T-helper 1 cell treated with Interleukin-12 subunit alpha and Interleukin-12 subunit beta and Interleukin-4 antibody, amounts not matched to agents 30 ng/mL and 1 ng/mL, for 36 hours (primary cell): ENCODE data around the gene RFNG. TPM values are rescaled to one million over a fixed set of nuclear protein-coding genes. Genes with fewer than 3 reads are reported as not detected.

Experiments
- intact Hi-C: fragments of 100-400 bp; cut with micrococcal nuclease; formaldehyde crosslinking; loops from one replicate; pipeline ENCODE4 v1.15.1; 2024
- total RNA-seq: library from RNA; stranded (reverse); gene quantifications from 2 replicates; pipeline ENCODE4 v1.2.3, GENCODE V29; 2022

RFNG gene
- total RNA-seq, 1 donor from 2014 or later, result 26.7 TPM

DNA sequence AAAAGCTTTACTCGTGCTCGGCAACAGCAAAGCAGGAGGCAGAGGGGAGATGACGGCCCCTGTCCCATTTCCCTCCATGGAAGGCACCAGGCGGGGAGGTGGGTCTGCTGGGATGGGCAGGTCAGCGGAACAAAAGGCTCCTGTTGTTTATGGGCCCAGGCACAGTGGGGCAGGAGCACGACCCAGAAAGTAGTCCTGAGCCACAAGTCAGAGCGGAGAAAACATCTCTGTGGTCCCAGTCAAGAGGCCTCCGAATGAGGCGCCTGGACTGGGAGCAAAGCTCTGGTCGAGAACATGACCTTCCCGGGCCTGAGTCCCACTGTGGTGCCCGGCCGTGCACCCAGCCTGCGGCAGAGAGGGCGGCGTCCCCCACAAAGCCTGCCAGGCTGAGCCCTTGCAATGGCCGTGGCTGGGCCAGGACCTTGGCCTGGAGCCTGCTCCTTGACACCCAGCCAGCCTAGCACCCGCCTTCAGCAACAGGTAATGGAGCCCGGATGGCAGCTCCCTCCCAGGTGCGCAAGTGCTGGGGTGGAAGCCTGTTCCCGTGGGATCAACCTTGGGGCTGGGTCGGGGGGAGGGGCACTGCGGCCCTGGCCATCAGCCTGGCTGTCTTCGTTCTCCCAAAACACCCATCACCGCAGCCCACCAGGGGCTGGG, 3.6 kb downstream of the RFNG start:
- intact Hi-C loops, result no loop called here

DNA sequence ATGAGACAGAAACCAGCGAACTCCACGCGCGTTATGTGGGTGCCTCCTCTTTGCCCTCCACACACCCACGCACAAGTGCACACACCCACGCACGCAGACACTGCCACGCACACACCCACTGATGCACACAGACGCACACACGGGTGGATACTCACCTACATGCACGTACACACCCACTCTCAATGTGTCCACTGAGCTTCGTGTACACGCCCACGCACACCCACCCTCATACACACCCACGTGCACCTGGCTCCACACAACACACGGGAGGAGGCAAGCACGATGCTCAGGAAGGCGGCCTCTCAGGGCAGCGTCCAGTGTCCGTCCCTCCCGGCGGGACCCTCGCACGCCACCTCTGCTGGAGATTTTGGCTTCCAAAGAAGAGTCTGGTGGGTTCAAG, 4.2 kb downstream of the RFNG start:
- intact Hi-C loops, result no loop called here

DNA sequence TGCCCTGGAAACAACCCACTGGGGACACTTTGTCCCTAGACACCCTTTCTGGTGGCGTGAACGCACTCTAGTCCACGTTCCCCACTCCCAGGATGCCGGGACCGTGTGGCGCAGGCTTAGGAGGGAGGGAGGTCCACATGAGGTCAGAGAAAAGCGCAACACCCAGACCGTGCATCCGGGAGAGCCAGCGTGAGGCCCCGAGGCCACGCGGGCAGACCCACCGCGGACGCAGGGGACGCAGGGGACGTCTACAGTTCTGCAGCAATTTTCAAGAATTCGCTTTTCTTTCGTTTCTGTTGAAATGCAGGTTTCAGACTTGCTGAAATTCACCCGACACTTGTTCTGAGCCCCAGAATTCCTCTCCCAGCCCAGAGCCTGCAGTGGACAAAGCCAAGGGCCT, 4.7 kb downstream of the RFNG start:
- intact Hi-C loops, result no loop called here

DNA sequence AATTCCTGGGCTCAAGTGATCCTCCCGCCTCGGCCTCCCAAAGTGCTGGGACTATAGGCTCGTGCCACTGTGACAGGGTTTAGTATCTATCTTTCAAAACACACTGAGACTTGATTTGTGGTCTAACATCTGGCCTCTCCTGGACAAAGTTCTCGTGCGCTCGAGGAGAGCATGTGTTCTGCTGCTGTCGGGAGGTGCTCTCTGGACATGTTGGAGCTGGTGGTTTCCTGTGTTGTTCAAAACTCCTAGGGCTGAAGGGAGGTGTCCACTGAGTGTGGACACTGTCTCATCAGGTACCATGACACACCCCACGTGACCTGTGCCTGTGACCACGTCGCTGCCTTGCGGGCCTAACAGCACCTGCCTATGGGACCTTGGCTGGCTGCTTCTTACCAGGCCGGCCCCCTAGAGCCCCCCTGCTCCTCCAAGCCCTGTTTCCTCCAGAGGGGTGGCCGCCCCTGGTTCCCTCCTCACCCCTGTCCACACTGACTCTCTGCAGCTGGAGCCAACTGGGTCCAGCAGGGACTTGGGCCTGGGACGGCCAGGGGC, 5.6 kb downstream of the RFNG start:
- intact Hi-C loops, result no loop called here

DNA sequence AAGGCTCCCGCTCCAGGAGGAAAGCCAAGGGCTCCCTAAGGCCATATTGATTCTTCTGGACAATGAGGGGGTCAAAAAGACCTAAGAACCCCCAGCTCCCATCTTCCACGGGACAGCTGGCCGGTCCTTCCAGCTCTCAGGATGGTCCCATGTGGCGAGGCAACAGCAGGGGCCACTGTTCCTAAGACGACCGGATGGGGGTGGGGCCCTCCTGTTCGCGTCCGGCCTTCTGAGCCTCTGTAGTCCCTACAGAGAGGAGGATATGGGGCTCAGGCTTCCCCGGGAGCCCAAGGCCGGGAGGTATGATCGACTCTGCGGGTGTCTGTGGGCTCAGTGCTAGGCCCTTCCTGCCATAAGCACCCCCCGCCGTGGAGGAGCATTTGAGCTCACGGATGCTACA, 8.1 kb downstream of the RFNG start:
- intact Hi-C loops, result no loop called here

DNA sequence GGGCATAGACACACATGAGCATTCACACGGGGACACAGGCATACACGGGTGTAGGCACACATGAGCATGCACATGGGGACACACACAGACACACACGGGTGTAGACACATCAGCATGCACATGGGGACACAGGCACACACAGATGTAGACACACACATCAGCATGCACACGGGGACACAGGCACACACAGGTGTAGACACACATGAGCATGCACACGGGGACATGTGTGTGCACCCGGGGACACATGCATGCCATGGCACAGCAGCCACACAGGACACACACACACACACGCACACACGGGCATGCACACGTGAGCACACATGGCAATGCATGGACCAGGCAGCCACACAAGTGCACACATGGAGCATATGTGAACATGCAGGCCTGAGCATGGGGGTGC, 9.0 kb downstream of the RFNG start:
- intact Hi-C loops, result no loop called here

DNA sequence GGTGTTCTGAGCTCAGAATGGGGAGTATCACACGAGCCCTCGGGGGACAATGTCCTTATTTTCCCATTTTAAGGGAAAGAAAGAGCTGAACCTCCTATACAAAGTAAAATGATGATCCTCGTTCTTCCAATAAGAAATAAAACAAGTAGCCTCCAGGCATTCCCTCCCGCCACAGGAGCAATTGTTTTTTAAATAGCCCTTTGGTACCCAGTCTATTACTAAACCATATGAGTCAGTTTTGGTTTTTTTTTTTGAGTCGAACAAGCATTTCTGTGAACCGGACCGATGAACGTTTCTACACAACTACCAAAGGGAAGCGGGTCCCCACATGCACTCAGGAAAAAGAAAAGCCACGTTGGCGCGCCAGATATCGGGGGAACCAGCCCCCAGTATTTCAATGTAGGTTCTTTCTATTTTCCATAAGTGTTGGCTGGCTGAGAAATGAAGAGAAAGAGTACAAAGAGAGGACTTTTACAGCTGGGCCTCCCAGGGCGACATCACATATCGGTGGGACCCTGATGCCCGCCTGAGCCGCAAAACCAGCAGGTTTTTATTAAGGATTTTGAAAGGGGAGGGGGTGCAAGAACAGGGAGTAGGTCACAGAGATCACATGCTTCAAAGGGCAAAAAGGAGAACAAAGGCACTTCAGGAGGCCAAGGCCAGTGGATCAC, 10.3 kb downstream of the RFNG start:
- intact Hi-C loops, result no loop called here

DNA sequence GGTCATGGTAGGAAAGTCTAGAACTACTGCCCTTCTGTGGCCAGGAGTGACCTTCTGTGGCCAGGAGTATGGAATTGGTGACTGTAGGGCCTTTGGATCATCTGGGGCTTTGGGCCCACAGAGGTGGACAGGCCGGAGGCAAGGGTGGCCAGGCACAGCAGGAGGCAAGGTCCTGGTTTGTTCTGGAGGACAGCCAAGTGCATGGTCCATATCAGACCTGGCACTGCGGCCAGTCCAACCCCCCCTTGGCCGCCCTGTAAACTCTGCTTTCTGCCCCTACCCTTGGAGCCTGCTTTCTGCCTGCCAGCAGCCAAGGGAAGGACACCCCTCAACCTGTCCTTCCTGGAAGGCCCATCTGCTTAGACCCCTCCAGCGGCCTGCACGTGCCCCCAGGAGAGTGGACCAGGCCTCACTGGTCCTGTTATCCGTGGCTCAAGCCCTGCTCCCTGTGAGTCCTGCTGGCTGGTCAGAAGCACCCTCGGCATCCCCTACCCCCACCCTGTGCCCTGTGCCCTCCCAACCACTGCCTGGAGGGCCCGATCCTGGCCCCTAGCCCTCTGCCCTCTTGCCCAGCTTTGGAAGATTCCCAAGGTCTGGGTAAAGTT, 11.8 kb downstream of the RFNG start:
- intact Hi-C loops, result loop anchor here (5.0 to 10.0 kb wide), 2 partner anchors 168 to 545 kb away; no protein-coding TSS in a partner anchor

DNA sequence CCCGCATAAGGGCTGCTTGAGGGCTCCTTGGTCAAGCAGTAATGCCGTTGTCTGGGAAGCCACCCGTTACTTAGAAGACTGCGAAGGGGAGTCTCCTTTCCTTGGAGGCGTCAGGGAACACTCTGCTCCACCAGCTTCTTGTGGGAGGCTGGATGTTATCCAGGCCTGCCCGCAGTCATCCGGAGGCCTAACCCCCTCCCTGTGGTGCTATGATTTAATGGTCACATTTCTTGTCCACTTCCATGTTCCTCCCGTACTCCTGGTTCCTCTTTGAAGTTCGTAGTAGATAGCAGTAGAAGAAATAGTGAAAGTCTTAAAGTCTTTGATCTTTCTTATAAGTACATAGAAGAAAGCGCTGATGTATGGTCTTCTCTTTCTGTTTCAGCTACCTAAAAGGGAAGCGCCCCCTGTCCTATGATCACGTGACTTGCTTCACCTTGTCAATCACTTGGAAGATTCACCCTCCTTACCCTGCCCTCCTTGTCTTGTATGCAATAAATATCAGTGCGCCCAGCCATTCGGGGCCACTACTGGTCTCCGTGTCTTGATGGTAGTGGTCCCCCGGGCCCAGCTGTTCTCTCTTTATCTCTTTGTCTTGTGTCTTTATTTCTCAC, 12.7 kb downstream of the RFNG start:
- intact Hi-C loops, result loop anchor here (5.0 to 10.0 kb wide), 2 partner anchors 168 to 546 kb away; no protein-coding TSS in a partner anchor

DNA sequence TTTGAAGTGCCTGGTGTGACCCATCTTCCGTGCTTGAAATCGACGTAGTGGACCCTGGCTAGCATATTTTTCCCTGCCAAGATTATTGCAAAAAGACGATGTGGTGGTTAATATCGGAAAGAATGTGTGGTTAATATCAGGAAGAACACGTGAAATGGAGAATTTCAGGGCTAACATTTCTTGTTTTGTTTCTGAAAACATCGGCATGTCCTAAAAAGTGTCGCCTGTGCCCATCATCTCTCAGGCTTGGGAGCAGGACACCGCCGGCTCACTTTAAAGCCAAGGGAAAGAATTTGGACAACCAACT, 13.8 kb downstream of the RFNG start:
- intact Hi-C loops, result loop anchor here (1.0 to 10.0 kb wide), 9 partner anchors 13 to 547 kb away; partner anchors contain the start of genes DUS1L, FASN, GPS1 and LRRC45

DNA sequence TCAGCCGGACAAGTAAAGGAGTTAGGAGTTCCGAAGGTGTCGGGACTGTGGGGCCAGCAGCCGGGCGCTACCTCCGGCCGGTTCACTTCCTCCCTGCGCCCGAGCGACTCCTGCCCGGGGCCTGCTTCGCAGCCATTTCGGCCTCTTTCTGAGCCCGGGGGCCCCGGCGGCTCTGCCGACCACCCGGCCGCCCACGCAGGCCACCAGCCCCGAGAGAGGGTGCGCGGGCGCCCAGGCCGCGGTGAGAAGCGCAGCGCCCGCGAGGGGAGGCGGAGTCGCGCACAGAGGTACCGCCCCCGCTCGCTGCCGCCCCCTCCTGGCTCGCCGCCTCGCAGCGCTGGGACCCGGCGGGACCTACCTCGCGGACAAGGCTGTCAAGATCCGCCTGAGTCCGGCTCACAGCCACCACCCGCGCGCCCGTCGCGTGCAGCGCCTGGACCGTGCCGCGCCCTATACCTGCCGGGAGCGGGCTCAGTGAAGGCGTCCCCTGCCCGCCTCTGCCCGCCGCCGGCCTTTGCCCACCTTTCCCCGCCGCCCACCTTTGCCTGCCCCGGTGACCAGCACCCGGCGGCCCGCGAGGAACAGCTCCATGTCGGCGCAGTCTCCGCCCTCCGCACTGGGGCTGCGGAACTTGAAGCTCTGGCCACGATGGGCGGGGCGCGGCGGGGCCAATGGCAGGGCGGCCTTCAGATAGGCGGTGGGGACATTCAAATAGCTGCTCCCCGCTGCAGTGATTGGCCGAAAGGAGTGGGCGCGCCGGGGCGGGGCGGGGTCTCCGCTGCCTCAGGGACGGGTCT, 14.3 kb downstream of the RFNG start, which contains the start of gene DCXR:
TSS of gene DCXR (minus strand) at position 606 of the 797 bp plus-strand sequence. CDS start at position 591, 15 bp downstream.
- intact Hi-C loops, result loop anchor here (1.0 to 10.0 kb wide), 9 partner anchors 14 to 548 kb away; partner anchors contain the start of genes DUS1L, FASN, GPS1 and LRRC45

DNA sequence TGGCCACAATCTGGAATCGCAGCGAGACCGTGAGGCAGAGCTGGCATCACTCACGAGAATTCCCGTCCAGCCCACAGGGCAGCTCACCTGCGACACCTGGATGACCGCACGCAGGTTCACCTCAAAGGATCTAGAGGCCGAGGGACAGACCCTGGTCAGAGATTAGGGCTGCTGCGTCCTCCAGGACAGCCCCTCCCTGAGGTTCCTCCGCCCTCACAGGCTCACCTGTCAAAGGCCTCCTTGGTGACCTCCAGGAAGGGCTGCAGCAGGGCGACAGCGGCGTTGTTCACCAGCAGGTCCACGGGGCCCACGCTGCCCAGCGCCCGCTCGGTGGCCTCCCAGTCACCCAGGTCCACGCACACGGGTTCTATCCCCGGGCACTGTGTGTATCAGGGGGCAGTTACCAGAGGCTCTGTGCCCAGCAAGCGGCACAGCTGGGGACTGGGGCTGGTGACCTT, 14.9 kb downstream of the RFNG start:
- intact Hi-C loops, result loop anchor here (1.0 to 10.0 kb wide), 9 partner anchors 13 to 548 kb away; partner anchors contain the start of genes DUS1L, FASN, GPS1 and LRRC45

DNA sequence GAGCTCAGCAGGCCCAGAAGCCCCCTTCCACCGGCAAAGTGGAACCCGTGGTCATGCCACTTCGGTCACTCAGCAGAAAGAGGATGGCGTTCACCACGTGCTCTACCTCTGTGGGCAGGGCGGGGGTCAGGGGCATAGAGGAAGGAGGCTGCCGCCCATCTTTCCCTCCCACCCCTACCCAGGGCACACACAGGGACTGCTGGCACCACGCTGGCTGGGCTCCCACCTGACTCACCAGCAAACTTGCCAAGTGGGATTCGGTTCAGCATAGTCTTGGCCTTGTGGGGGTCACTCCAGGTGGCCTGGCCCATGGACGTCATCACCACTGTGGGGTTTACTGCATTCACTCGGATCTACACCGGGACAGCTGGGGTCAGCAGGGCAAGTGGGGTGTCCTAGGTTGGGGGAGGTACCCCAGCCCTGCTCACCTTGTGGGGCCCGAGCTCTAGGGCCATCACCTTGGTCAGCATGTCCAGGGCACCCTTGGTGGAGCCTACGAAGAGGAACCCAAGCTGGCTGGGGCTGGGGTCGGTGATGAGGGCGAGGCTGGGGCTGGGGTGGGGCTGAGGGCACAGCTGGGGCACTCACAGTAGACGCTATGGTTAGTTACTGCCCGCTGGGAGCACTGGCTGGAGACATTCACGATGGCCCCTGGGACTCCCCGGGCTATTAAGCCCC, 15.5 kb downstream of the RFNG start:
- intact Hi-C loops, result loop anchor here (2.0 to 10.0 kb wide), 3 partner anchors 171 to 549 kb away; partner anchors contain the start of gene NARF

DNA sequence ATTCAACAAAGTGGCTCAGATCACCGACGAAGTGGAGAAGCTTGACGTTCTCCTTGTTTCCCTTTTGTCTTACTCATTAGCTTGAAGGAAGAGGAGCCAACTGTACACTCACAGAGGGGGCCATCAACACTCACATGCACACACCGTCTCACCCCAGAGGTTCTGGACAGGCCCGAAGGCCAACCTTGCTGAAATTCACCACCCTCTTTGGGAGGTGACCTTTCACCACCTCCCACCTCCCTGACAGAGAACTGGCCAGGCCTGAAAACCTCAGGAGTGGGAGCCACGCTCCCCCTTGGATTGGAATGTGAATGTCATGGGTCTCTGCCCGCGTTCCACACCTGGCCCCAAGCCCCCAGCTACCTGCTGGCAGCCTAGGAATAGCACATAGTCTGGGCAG, 16.1 kb downstream of the RFNG start:
- intact Hi-C loops, result loop anchor here (5.0 to 10.0 kb wide), 2 partner anchors 172 to 549 kb away; no protein-coding TSS in a partner anchor

DNA sequence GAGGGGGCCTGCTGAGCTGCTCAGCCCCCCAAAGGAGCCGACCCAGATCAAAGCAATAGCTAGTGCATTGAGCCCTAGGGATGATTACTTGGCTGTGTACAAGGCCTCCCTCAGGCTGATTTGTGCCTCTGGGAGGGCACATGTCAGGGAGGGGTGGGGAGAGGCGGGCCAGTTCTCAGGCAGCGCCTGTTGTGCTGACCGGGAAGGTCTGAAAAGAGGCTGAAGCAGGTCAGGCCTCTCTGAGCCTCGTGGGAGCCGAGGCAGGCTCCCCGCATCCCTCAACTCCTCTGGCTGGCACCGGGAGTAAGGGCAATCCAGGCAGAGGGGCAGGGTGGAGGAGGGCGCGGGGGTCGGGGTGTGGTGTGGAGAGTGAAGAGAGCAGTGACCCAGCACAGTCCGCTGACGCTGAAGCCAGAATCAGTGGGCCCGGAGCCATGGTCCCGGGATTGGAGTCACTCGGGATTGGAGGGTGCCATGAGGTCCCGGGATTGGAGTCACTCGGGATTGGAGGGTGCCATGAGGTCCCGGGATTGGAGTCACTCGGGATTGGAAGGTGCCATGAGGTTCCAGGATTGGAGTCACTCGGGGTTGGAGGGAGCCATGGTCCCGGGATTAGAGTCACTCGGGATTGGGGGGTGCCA, 17.1 kb downstream of the RFNG start:
- intact Hi-C loops, result loop anchor here (5.0 to 10.0 kb wide), 2 partner anchors 173 to 550 kb away; no protein-coding TSS in a partner anchor

DNA sequence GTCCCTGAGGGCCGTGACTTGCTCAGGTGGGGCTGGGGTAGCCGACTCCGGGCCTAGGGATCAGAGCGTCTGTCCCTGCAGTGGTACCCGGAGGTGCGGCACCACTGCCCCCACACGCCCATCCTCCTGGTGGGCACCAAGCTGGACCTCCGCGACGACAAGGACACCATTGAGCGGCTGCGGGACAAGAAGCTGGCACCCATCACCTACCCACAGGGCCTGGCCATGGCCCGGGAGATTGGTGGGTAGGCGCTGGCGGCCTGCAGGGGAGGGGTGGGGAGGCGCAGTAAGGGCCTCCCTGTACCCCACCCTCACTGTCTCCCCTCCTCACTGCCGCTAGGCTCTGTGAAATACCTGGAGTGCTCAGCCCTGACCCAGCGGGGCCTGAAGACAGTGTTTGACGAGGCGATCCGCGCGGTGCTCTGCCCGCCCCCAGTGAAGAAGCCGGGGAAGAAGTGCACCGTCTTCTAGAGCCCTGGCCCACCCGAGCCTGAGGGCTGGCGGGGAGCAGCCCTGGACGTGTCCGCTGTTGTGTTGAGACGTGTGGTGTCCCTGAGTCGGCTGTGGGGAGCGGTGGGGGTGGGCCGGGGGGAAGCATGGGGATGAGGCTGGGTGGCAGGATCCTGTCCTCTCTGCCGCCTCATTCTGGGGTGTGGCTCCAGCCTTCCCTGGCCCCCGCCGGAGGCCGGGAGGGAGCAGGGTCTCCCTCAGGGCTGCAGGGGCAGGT, 18.1 kb downstream of the RFNG start:
- intact Hi-C loops, result loop anchor here (10.0 kb wide), 1 partner anchor 551 kb away; no protein-coding TSS in a partner anchor

DNA sequence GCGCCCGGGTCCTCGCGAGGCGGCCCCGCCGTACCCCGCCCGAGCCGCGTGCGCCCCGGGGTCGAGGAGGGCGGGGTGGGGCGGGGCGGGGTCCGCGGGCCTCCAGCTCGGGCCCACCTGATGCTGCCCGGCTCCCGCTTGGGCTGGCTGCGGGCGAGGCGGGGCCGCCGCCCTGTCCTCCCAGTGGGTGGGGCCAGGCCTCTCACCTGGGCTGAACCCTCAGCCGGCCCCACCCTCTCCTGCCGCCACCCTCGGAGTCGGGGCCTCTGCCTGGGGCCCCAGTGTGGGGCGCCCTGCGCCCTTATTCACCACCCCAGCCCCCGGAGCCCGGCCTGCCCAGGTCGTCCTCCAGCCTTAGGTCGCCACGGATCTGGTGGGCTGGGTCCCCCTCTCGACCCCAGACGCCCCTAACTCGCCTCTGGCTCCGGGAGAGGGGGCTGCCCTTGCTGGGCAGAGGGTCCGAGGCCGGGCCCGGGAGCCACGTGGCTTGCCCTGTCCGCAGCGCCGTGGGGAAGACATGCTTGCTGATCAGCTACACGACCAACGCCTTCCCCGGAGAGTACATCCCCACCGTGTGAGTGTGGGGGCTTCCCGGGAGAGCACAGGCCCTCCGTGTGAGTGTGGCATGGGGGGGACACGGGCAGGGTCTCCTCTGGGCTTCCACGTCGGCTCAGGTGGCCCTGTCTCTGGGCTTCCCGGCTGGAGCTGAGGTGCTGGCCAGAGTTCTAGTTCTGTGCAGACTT, 19.6 kb downstream of the RFNG start:
- intact Hi-C loops, result loop anchor here (1.0 to 10.0 kb wide), 3 partner anchors 9 to 553 kb away; partner anchors contain the start of gene LRRC45
